Endothelial cell of umbilical vein (primary cell): ENCODE measurements around the gene RBM17. TPM values are rescaled to one million over a fixed set of nuclear protein-coding genes. Genes with fewer than 3 reads are reported as not detected.

Source experiments
- BruUV-seq: library from RNA; stranded (reverse); fragments of 400-500 nt; replicated peaks from 2 replicates; lab custom pipeline; 2021; lab: Mats Ljungman, UMichigan
- CTCF ChIA-PET: fragments of 300-600, 350-600 bp; sonication (Branson Sonifier 250); formaldehyde crosslinking; loops from one replicate; lab custom pipeline; 2021; ENCODE audit warnings: antibody characterized with exemption, inconsistent platforms; lab: Charles Lee
- POLR2A ChIA-PET: fragments of 300-600, 350-600 bp; sonication (Branson Sonifier 250); formaldehyde crosslinking; loops from one replicate; lab custom pipeline; 2021; ENCODE audit warnings: antibody characterized with exemption, inconsistent platforms; lab: Charles Lee
- DNase-seq: peaks from one replicate; pipeline ENCODE4 v3.0.0-alpha.2; 2011; ENCODE audit warnings: low read depth, low spot score
- FAIRE-seq: peaks from 2 replicates; lab custom pipeline; 2011; peaks lifted over from hg19 to GRCh38; lab: Jason Lieb, UNC
- H2AFZ ChIP-seq: 2 replicates; pipeline ENCODE4 v1.6.0; 2012; ENCODE audit warnings: low read depth, low read length, control low read depth, inconsistent platforms
- H3K27ac ChIP-seq: 2 replicates; pipeline ENCODE4 v1.5.1; 2011; ENCODE audit warnings: low read depth, mild to moderate bottlenecking, control low read depth, low read length, moderate library complexity; ENCODE audit not compliant: insufficient read depth
- H3K27me3 ChIP-seq, 2 experiments: 2 replicates each; pipeline versions ENCODE4 v1.6.0 to v1.6.1; 2011; ENCODE audit warnings: low read length in 2 of 2, mixed read lengths in 1 of 2; ENCODE audit not compliant: control insufficient read depth in 2 of 2, insufficient read depth in 2 of 2
- H3K36me3 ChIP-seq, 2 experiments: 2 replicates in 1 of 2; 3 replicates in 1 of 2; pipeline ENCODE4 v1.5.1; 2011; ENCODE audit warnings: low read length in 2 of 2, mild to moderate bottlenecking in 1 of 2, moderate library complexity in 1 of 2; ENCODE audit not compliant: control insufficient read depth in 2 of 2, insufficient read depth in 2 of 2; ENCODE audit errors: extremely low read depth in 1 of 2
- H3K4me1 ChIP-seq: 3 replicates; pipeline ENCODE4 v1.5.1; 2011; ENCODE audit warnings: mild to moderate bottlenecking, low read length; ENCODE audit not compliant: control insufficient read depth, insufficient read depth; ENCODE audit errors: extremely low read depth
- H3K4me2 ChIP-seq: 2 replicates; pipeline ENCODE4 v1.6.1; 2011; ENCODE audit warnings: low read length, control low read depth, mixed read lengths; ENCODE audit not compliant: insufficient read depth
- H3K4me3 ChIP-seq, 3 experiments: fragments of 200-600 bp in 1 of 3; sonication (generic), shearing (Covaris generic) in 1 of 3; replicated peaks in 1 of 3; 2 replicates each; pipeline ENCODE4 v1.5.1; 2011 to 2016; ENCODE audit warnings: control low read depth in 3 of 3, low read length in 3 of 3, mild to moderate bottlenecking in 2 of 3, inconsistent platforms in 1 of 3, low read depth in 1 of 3, moderate library complexity in 1 of 3; ENCODE audit not compliant: insufficient read depth in 1 of 3
- H3K79me2 ChIP-seq: 2 replicates; pipeline ENCODE4 v1.6.0; 2012; ENCODE audit warnings: low read length, inconsistent platforms; ENCODE audit not compliant: control insufficient read depth, insufficient read depth
- H3K9ac ChIP-seq: replicated peaks from 2 replicates; pipeline ENCODE3; 2011; ENCODE audit warnings: low read length, control low read depth; ENCODE audit not compliant: insufficient read depth; ENCODE audit errors: extremely low read depth
- H3K9me1 ChIP-seq: replicated peaks from 3 replicates; pipeline ENCODE4 v1.6.0; 2011; ENCODE audit warnings: mild to moderate bottlenecking, low read length; ENCODE audit not compliant: control insufficient read depth, insufficient read depth; ENCODE audit errors: extremely low read depth
- H3K9me3 ChIP-seq: replicated peaks from 2 replicates; pipeline ENCODE4 v1.5.1; 2012; ENCODE audit warnings: low read length, inconsistent platforms; ENCODE audit not compliant: control insufficient read depth, insufficient read depth
- H4K20me1 ChIP-seq: replicated peaks from 2 replicates; pipeline ENCODE3; 2011; ENCODE audit warnings: mild to moderate bottlenecking, low read length; ENCODE audit not compliant: control insufficient read depth, insufficient read depth; ENCODE audit errors: extremely low read depth
- EZH2 ChIP-seq: IDR thresholded peaks from 2 replicates; pipeline ENCODE4 v1.6.1; 2012; ENCODE audit warnings: borderline replicate concordance, low read depth, mild to moderate bottlenecking, moderate library complexity, low read length, inconsistent platforms; ENCODE audit not compliant: severe bottlenecking
- FOS ChIP-seq: IDR thresholded peaks from 2 replicates; pipeline ENCODE4 v1.6.1; 2011; ENCODE audit warnings: mild to moderate bottlenecking, low read length, moderate library complexity, borderline replicate concordance; ENCODE audit not compliant: insufficient read depth
- GATA2 ChIP-seq: IDR thresholded peaks from 2 replicates; pipeline ENCODE4 v1.7.0; 2011; ENCODE audit warnings: low read depth, mild to moderate bottlenecking, moderate library complexity, mixed read lengths, low read length; ENCODE audit not compliant: insufficient read length, insufficient read depth
- JUN ChIP-seq: IDR thresholded peaks from 2 replicates; pipeline ENCODE4 v1.6.1; 2011; ENCODE audit warnings: borderline replicate concordance, low read depth; ENCODE audit not compliant: insufficient read length, insufficient read depth
- MYC ChIP-seq: IDR thresholded peaks from one replicate; pipeline ENCODE4 v1.6.1; 2011; ENCODE audit warnings: mild to moderate bottlenecking, low read depth, low read length
- POLR2A ChIP-seq: IDR thresholded peaks from 2 replicates; pipeline ENCODE4 v1.6.1; 2012; ENCODE audit warnings: low read depth, mild to moderate bottlenecking, control low read depth, low read length
- POLR2AphosphoS5 ChIP-seq: IDR thresholded peaks from 2 replicates; pipeline ENCODE4 v1.6.1; 2012; ENCODE audit warnings: low read depth, mild to moderate bottlenecking, control low read depth, low read length, moderate library complexity; ENCODE audit not compliant: insufficient read depth
- dilution Hi-C: fragments of 300-500 bp; cut with MboI; formaldehyde crosslinking; loops from one replicate; pipeline ENCODE4 v1.15.0; 2019; ENCODE audit warnings: low sequenced_read_pairs; ENCODE audit not compliant: extremely low pct_ligation_motif_present
- intact Hi-C: fragments of 100-400 bp; cut with micrococcal nuclease; formaldehyde crosslinking; loops from one replicate; pipeline ENCODE4 v1.10.0; 2022
- polyA plus RNA-seq, 4 experiments: library from polyadenylated mRNA; depleted of rRNA in 3 of 4; stranded (reverse) in 3 of 4; unstranded in 1 of 4; fragments of >200 nt; gene quantifications; 2 replicates each; pipeline versions ENCODE4 v1.2.1 to v1.2.3, GENCODE V29; 2011 to 2012; ENCODE audit warnings: missing spikeins in 1 of 4
- total RNA-seq: library from RNA; stranded (reverse); gene quantifications from 2 replicates; pipeline ENCODE4 v1.2.3, GENCODE V29; 2021
- TF ChIP-seq, protein P1 (sequence below): IDR thresholded peaks from 2 replicates; pipeline ENCODE4 v1.6.1; 2011; ENCODE audit not compliant: insufficient read depth, insufficient read length
- TF ChIP-seq, protein P2 (sequence below), 2 donors: IDR thresholded peaks; 1 replicate in 1 of 2; 2 replicates in 1 of 2; pipeline ENCODE4 v1.5.1; 2011; ENCODE audit warnings: low read length in 2 of 2, mild to moderate bottlenecking in 2 of 2, moderate library complexity in 2 of 2, control low read depth in 1 of 2, inconsistent platforms in 1 of 2, low read depth in 1 of 2; ENCODE audit not compliant: insufficient read depth in 1 of 2; ENCODE audit errors: extremely low read depth in 1 of 2

The RBM17 gene
- total and polyA plus RNA-seq, 2 donors (not counting 3 experiments of a cell fraction or from before 2014, with no cell fraction given) = 23.1 to 148 TPM

DNA sequence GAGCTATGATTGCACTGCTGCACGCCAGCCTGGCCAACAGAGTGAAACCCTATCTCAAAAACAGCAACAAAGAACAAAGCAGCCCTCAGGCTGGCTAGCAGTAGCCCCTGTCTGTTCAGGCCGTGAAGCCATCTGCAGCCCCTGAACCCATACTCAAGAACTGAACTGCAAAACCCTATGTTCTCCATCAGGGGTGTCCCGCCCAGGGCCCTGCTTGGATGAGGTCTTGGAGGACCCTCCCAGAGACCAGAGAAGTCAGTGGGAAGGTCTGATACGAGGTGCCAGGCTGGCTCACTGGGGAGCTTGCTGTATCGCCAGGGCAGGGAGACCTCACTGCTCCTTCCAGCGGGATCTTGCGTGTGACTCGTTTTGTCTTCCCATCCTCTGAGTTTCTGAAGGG lies 39.3 kb downstream of the RBM17 start:
- no peak overlapping the region for H3K27ac ChIP-seq
- H3K4me1 ChIP-seq = peaks cover 3% of the 10 kb centered on the region
- CTCF ChIA-PET = interaction anchor here (1.2 to 3.1 kb wide), 2 partner anchors 45 to 274 kb away, joined by 3 to 16 read pairs; no protein-coding TSS in a partner anchor
- H3K4me2 ChIP-seq = no peak overlapping the region
- H3K79me2 ChIP-seq = no peaks in the 10 kb centered on the region
- H3K27me3 ChIP-seq = peaks cover 0 to 2% of the 10 kb centered on the region in 2 experiments
- no TSS peak for BruUV-seq
- no peaks in the 10 kb centered on the region for H3K9me3 ChIP-seq
- H3K36me3 ChIP-seq = no peaks in the 10 kb centered on the region
- H3K9ac ChIP-seq = no peak overlapping the region
- dilution Hi-C loops (no loop called here), intact Hi-C loops (no loop called here)
- no peaks in the 10 kb centered on the region for H3K9me1 ChIP-seq
- H2AFZ ChIP-seq = no peak overlapping the region
- POLR2A ChIA-PET = no interaction called here
- H4K20me1 ChIP-seq = no peaks in the 10 kb centered on the region
- DNase-seq (no peak), FAIRE-seq (no peak)
- TF ChIP-seq, protein P1, sequence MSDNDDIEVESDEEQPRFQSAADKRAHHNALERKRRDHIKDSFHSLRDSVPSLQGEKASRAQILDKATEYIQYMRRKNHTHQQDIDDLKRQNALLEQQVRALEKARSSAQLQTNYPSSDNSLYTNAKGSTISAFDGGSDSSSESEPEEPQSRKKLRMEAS = no peak
- no peak for TF ChIP-seq EZH2
- TF ChIP-seq, protein P2, sequence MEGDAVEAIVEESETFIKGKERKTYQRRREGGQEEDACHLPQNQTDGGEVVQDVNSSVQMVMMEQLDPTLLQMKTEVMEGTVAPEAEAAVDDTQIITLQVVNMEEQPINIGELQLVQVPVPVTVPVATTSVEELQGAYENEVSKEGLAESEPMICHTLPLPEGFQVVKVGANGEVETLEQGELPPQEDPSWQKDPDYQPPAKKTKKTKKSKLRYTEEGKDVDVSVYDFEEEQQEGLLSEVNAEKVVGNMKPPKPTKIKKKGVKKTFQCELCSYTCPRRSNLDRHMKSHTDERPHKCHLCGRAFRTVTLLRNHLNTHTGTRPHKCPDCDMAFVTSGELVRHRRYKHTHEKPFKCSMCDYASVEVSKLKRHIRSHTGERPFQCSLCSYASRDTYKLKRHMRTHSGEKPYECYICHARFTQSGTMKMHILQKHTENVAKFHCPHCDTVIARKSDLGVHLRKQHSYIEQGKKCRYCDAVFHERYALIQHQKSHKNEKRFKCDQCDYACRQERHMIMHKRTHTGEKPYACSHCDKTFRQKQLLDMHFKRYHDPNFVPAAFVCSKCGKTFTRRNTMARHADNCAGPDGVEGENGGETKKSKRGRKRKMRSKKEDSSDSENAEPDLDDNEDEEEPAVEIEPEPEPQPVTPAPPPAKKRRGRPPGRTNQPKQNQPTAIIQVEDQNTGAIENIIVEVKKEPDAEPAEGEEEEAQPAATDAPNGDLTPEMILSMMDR (IDR thresholded peaks at IDR 0.05; ENCODE audit: extremely low read depth in 1 of 2, insufficient read depth in 1 of 2, low read depth in 1 of 2, low read length in 2 of 2) = no peak
- TF ChIP-seq FOS = no peak
- TF ChIP-seq POLR2AphosphoS5 = no peak
- TF ChIP-seq POLR2A = no peak
- no peak for TF ChIP-seq GATA2
- no peak for TF ChIP-seq JUN
- TF ChIP-seq MYC = no peak
- H3K4me3 ChIP-seq = no peak overlapping the region
